SK-N-SH treated with all-trans-retinoic acid at 6 μM for 48 hours (cell line): ENCODE measurements around the gene KCNH5.
A peak's percentile ranks its signal among the peaks of the same experiment; 100 is the strongest.
"Not testable (repeated sequence)": the region's sequence is repeated elsewhere in the genome, so short reads cannot be mapped to it uniquely, and the experiment has no call there.

Source experiments
- ATAC-seq: fragments of 200-7000 bp; cut with Tn5 transposase; 3 replicates; pipeline ENCODE4 v1.9.1; 2020; ENCODE audit warnings: mild to moderate bottlenecking, moderate library complexity
- ARNTL ChIP-seq: fragments of 450-650 bp; formaldehyde crosslinking; IDR thresholded peaks from 2 replicates; pipeline ENCODE4 v1.5.0; 2020; ENCODE audit warnings: low read depth, mild to moderate bottlenecking, moderate library complexity, borderline replicate concordance
- BACH2 ChIP-seq: fragments of 250-450 bp; sonication (Bioruptor Pico); IDR thresholded peaks from 2 replicates; pipeline ENCODE4 v1.9.0; 2021; ENCODE audit warnings: mild to moderate bottlenecking, borderline replicate concordance
- CREB5 ChIP-seq: fragments of 250-450 bp; sonication (Bioruptor Pico); IDR thresholded peaks from 2 replicates; pipeline ENCODE4 v1.5.1; 2020; ENCODE audit warnings: low read depth, mild to moderate bottlenecking, moderate library complexity
- CSDC2 ChIP-seq: fragments of 250-450 bp; sonication (Bioruptor Pico); IDR thresholded peaks from 2 replicates; pipeline ENCODE4 v1.5.0; 2020; ENCODE audit warnings: mild to moderate bottlenecking, moderate library complexity
- CSRNP3 ChIP-seq: fragments of 250-450 bp; sonication (Bioruptor Pico); IDR thresholded peaks from 2 replicates; pipeline ENCODE4 v1.5.1; 2021; ENCODE audit warnings: mild to moderate bottlenecking, moderate library complexity
- ESRRG ChIP-seq: fragments of 250-450 bp; sonication (Bioruptor Pico); IDR thresholded peaks from 2 replicates; pipeline ENCODE4 v1.6.1; 2021; ENCODE audit warnings: mild to moderate bottlenecking
- GLIS3 ChIP-seq: fragments of 250-450 bp; sonication (Bioruptor Pico); IDR thresholded peaks from 2 replicates; pipeline ENCODE4 v1.5.0; 2020; ENCODE audit warnings: mild to moderate bottlenecking, moderate library complexity
- ISL1 ChIP-seq: fragments of 250-450 bp; sonication (Bioruptor Pico); IDR thresholded peaks from 2 replicates; pipeline ENCODE4 v2.1.2; 2022; ENCODE audit warnings: mild to moderate bottlenecking, moderate library complexity
- OSR1 ChIP-seq: fragments of 250-450 bp; sonication (Bioruptor Pico); IDR thresholded peaks from 2 replicates; pipeline ENCODE4 v1.8.0; 2022; ENCODE audit warnings: moderate library complexity, mild to moderate bottlenecking, inconsistent platforms
- PATZ1 ChIP-seq: fragments of 250-450 bp; sonication (Bioruptor Pico); IDR thresholded peaks from 2 replicates; pipeline ENCODE4 v1.8.0; 2020; ENCODE audit warnings: mild to moderate bottlenecking, moderate library complexity, borderline replicate concordance
- POU6F1 ChIP-seq: fragments of 250-450 bp; sonication (Bioruptor Pico); IDR thresholded peaks from 2 replicates; pipeline ENCODE4 v1.8.0; 2021; ENCODE audit warnings: low read depth, mild to moderate bottlenecking, moderate library complexity, borderline replicate concordance
- PPARA ChIP-seq: fragments of 250-450 bp; sonication (Bioruptor Pico); IDR thresholded peaks from 2 replicates; pipeline ENCODE4 v1.5.0; 2020; ENCODE audit warnings: mild to moderate bottlenecking, borderline replicate concordance
- SNAI2 ChIP-seq: fragments of 250-450 bp; sonication (Bioruptor Pico); IDR thresholded peaks from 2 replicates; pipeline ENCODE4 v1.5.0; 2020; ENCODE audit warnings: mild to moderate bottlenecking, moderate library complexity
- TCF4 ChIP-seq: fragments of 250-450 bp; sonication (Bioruptor Pico); IDR thresholded peaks from 2 replicates; pipeline ENCODE4 v1.8.0; 2021; ENCODE audit warnings: mild to moderate bottlenecking, moderate library complexity, borderline replicate concordance
- TOX ChIP-seq: fragments of 250-450 bp; sonication (Bioruptor Pico); IDR thresholded peaks from 2 replicates; pipeline ENCODE4 v1.8.0; 2021; ENCODE audit warnings: mild to moderate bottlenecking, moderate library complexity, borderline replicate concordance
- TSHZ2 ChIP-seq: fragments of 250-450 bp; sonication (Bioruptor Pico); IDR thresholded peaks from 2 replicates; pipeline ENCODE4 v1.5.0; 2020; ENCODE audit warnings: mild to moderate bottlenecking, moderate library complexity
- ZC3H10 ChIP-seq: fragments of 250-450 bp; sonication (Bioruptor Pico); IDR thresholded peaks from 2 replicates; pipeline ENCODE4 v1.5.1; 2021; ENCODE audit warnings: mild to moderate bottlenecking, moderate library complexity
- ZFP3 ChIP-seq: fragments of 250-450 bp; sonication (Bioruptor Pico); IDR thresholded peaks from 2 replicates; pipeline ENCODE4 v1.5.0; 2020; ENCODE audit warnings: mild to moderate bottlenecking, moderate library complexity
- ZFP30 ChIP-seq: fragments of 450-650 bp; formaldehyde crosslinking; IDR thresholded peaks from 2 replicates; pipeline ENCODE4 v1.5.0; 2022; ENCODE audit warnings: mild to moderate bottlenecking, moderate library complexity
- ZNF565 ChIP-seq: fragments of 450-650 bp; formaldehyde crosslinking; conservative IDR thresholded peaks from 2 replicates; pipeline ENCODE4 v1.5.0; 2020; ENCODE audit warnings: low read depth, mild to moderate bottlenecking, moderate library complexity
- ZNF8 ChIP-seq: fragments of 450-650 bp; formaldehyde crosslinking; IDR thresholded peaks from 2 replicates; pipeline ENCODE4 v1.5.0; 2020; ENCODE audit warnings: mild to moderate bottlenecking, moderate library complexity

KCNH5 gene

GRCh38 chr14:62792578-62792977 is 252.7 kb downstream of the KCNH5 start:
- no peak for ATAC-seq
- TF ChIP-seq PATZ1 (CRISPR knock-in tag) (no peak), TSHZ2 (CRISPR knock-in tag) (no peak), ZFP3 (CRISPR knock-in tag) (no peak), CSRNP3 (CRISPR knock-in tag) (no peak), PPARA (CRISPR knock-in tag) (no peak), ESRRG (CRISPR knock-in tag) (no peak), POU6F1 (CRISPR knock-in tag) (no peak), ZNF8 (CRISPR knock-in tag) (no peak), CREB5 (CRISPR knock-in tag) (no peak), ZNF565 (CRISPR knock-in tag) (no peak), ZC3H10 (CRISPR knock-in tag) (no peak), BACH2 (no peak)
- TF ChIP-seq, all 23 proteins: peak for 0

GRCh38 chr14:62781328-62781727 is 263.9 kb downstream of the KCNH5 start:
- ATAC-seq = not testable (repeated sequence)

GRCh38 chr14:62778852-62779251 is 266.4 kb downstream of the KCNH5 start:
- no peak for ATAC-seq
- TF ChIP-seq ZFP3 (CRISPR knock-in tag) (no peak; the same call in 1 of the 2 replicates), ZNF8 (CRISPR knock-in tag) (no peak), ARNTL (CRISPR knock-in tag) (no peak), PPARA (CRISPR knock-in tag) (no peak), TSHZ2 (CRISPR knock-in tag) (no peak), ZC3H10 (CRISPR knock-in tag) (no peak), GLIS3 (no peak), ESRRG (CRISPR knock-in tag) (no peak), POU6F1 (CRISPR knock-in tag) (no peak), CSDC2 (CRISPR knock-in tag) (no peak; the same call in 1 of the 2 replicates), BACH2 (no peak), SNAI2 (CRISPR knock-in tag) (0 out of 2 replicates have a peak, but pooled peaks have one; percentile 29), PATZ1 (CRISPR knock-in tag) (peak; percentile 25; the same call in 1 of the 2 replicates), ZNF565 (CRISPR knock-in tag) (no peak), OSR1 (no peak), TCF4 (CRISPR knock-in tag) (no peak), ZFP30 (CRISPR knock-in tag) (no peak), TOX (CRISPR knock-in tag) (no peak), ISL1 (CRISPR knock-in tag) (peak; percentile 99)
